Body of pancreas (tissue), 4 donors: ENCODE measurements around the gene TBC1D20. TPM values are rescaled to one million over a fixed set of nuclear protein-coding genes. Genes with fewer than 3 reads are reported as not detected.

ENCODE experiments used
- ATAC-seq: fragments of 150-250 bp; one replicate; pipeline ENCODE4 v1.9.1; 2016
- DNase-seq, 4 donors: peaks; one replicate each; pipeline ENCODE4 v3.0.0-alpha.2; 2019
- H3K27ac ChIP-seq, 4 donors: fragments of 200-600 bp; sonication (generic); 1 replicate in 3 of 4; 2 replicates in 1 of 4; pipeline versions ENCODE4 v1.5.1 to v1.6.1; 2016 to 2019; ENCODE audit warnings: mild to moderate bottlenecking in 1 of 4, mixed read lengths in 1 of 4, moderate library complexity in 1 of 4
- H3K27me3 ChIP-seq, 2 donors: fragments of 200-600 bp; sonication (generic); one replicate each; pipeline ENCODE4 v1.6.0; 2016; ENCODE audit warnings: mild to moderate bottlenecking in 1 of 2
- H3K36me3 ChIP-seq, 2 donors: fragments of 200-600 bp; sonication (generic); replicated peaks in 1 of 2; 2 replicates each; pipeline ENCODE4 v1.5.1; 2016; ENCODE audit warnings: low read depth in 2 of 2; ENCODE audit not compliant: insufficient read depth in 1 of 2
- H3K4me1 ChIP-seq: fragments of 200-600 bp; sonication (generic); one replicate; pipeline ENCODE4 v1.6.0; 2016
- H3K4me3 ChIP-seq, 2 donors: fragments of 200-600 bp; sonication (generic); 1 replicate in 1 of 2; 2 replicates in 1 of 2; pipeline ENCODE4 v1.5.1; 2016 to 2019
- H3K9me3 ChIP-seq, 3 donors: fragments of 200-600 bp; sonication (generic); 1 replicate in 2 of 3; 2 replicates in 1 of 3; pipeline ENCODE4 v1.5.1; 2016
- CTCF ChIP-seq, 7 experiments: fragments of 450-650 bp in 4 of 7; fragments of 200-600 bp in 3 of 7; sonication (generic) in 3 of 7; IDR thresholded peaks; one replicate each; pipeline ENCODE4 v1.5.1; 2016 to 2019; ENCODE audit warnings: antibody characterized with exemption in 7 of 7
- POLR2A ChIP-seq, 3 donors: fragments of 450-650 bp; IDR thresholded peaks; one replicate each; pipeline ENCODE4 v1.6.1; 2016; ENCODE audit warnings: antibody characterized with exemption in 3 of 3, mild to moderate bottlenecking in 2 of 3
- WGBS, 2 donors: methylation state at CpG; one replicate each; pipeline ENCODE4 v1.1.5; 2017; 5-methylcytosine and 5-hydroxymethylcytosine counted together
- intact Hi-C: fragments of 100-400 bp; cut with DNase I; formaldehyde crosslinking; loops from one replicate; pipeline ENCODE4 v1.15.1; 2023
- total RNA-seq, 2 donors: library from RNA; depleted of rRNA; stranded (reverse); fragments of >200 nt; gene quantifications; one replicate each; pipeline ENCODE4 v1.1.0, GENCODE V29; 2016

TBC1D20 gene
- total RNA-seq, 2 donors from 2014 or later = 16.3 to 27.4 TPM

GRCh38 chr20:417801-418342 is 44.5 kb downstream of the TBC1D20 start:
- ATAC-seq (peak; percentile 13), DNase-seq (peak in 1 of 4 donors; percentile 47)
- no peak for TF ChIP-seq CTCF (IDR thresholded peaks at IDR 0.05)
- no peak for TF ChIP-seq POLR2A (IDR thresholded peaks at IDR 0.05)
- Histone ChIP-seq H3K27me3 (no peaks in the 10 kb centered on the region), H3K9me3 (no peaks in the 10 kb centered on the region), H3K27ac (no peak overlapping the region), H3K36me3 (peaks cover 0 to 2% of the 10 kb centered on the region in 2 donors), H3K4me3 (no peak overlapping the region), H3K4me1 (peaks cover 7% of the 10 kb centered on the region)
- intact Hi-C loops = no loop called here
- 58 to 63% methylated on average over 10 to 12 of the region's 12 CpGs for WGBS, 2 donors

GRCh38 chr20:416950-417800 is 45.2 kb downstream of the TBC1D20 start:
- intact Hi-C loops = no loop called here
- Histone ChIP-seq H3K27me3 (no peaks in the 10 kb centered on the region), H3K27ac (no peak overlapping the region), H3K9me3 (no peaks in the 10 kb centered on the region), H3K4me1 (peaks cover 7% of the 10 kb centered on the region), H3K4me3 (no peak overlapping the region), H3K36me3 (peaks cover 0 to 2% of the 10 kb centered on the region in 2 donors)
- TF ChIP-seq CTCF (IDR thresholded peaks at IDR 0.05) (no peak), POLR2A (IDR thresholded peaks at IDR 0.05) (no peak)
- ATAC-seq (no peak), DNase-seq (no peak)
- 77 to 78% methylated on average over 12 to 13 of the region's 13 CpGs for WGBS, 2 donors

GRCh38 chr20:415820-416322 is 46.5 kb downstream of the TBC1D20 start:
- peaks cover 7% of the 10 kb centered on the region for H3K4me1 ChIP-seq
- no peaks in the 10 kb centered on the region for H3K27me3 ChIP-seq
- peak in 1 of 4 donors; percentile 57 for DNase-seq
- intact Hi-C loops = no loop called here
- WGBS, 2 donors = 59 to 72% methylated on average over 10 to 13 of the region's 13 CpGs
- TF ChIP-seq POLR2A (IDR thresholded peaks at IDR 0.05) (no peak), CTCF (IDR thresholded peaks at IDR 0.05) (no peak)
- no peak overlapping the region for H3K4me3 ChIP-seq
- H3K36me3 ChIP-seq = peaks cover 0 to 2% of the 10 kb centered on the region in 2 donors
- no peaks in the 10 kb centered on the region for H3K9me3 ChIP-seq
- peak overlapping the region in 3 of 4 donors; percentile 23 to 51 (median 38) for H3K27ac ChIP-seq
- ATAC-seq = peak; percentile 25

- DNase-seq (no peak), ATAC-seq (no peak)
- WGBS, 2 donors = 64 to 74% methylated on average over 2 of the region's 2 CpGs
- TF ChIP-seq POLR2A (IDR thresholded peaks at IDR 0.05) = no peak
- TF ChIP-seq CTCF (IDR thresholded peaks at IDR 0.05) = no peak
- H3K27ac ChIP-seq = no peak overlapping the region
- intact Hi-C loops = no loop called here
- peaks cover 17% of the 10 kb centered on the region for H3K4me1 ChIP-seq
- no peaks in the 10 kb centered on the region for H3K36me3 ChIP-seq
- no peak overlapping the region for H3K4me3 ChIP-seq
- H3K27me3 ChIP-seq = no peaks in the 10 kb centered on the region
- no peaks in the 10 kb centered on the region for H3K9me3 ChIP-seq
Observed at GRCh38 chr20:414161-414560, 48.2 kb downstream of the TBC1D20 start.
